GM12878 (cell line): ENCODE data around the gene ANKMY1. TPM values are rescaled to one million over a fixed set of nuclear protein-coding genes. Genes with fewer than 3 reads are reported as not detected.

Experiments
- CREM ChIP-seq: IDR thresholded peaks from 2 replicates; pipeline ENCODE4 v1.6.1; 2014; ENCODE audit warnings: antibody characterized with exemption, low read depth
- E2F4 ChIP-seq: IDR thresholded peaks from 2 replicates; pipeline ENCODE4 v1.6.1; 2012; ENCODE audit warnings: low read depth, low read length, improper control_type of control experiment
- JUND ChIP-seq: IDR thresholded peaks from 2 replicates; pipeline ENCODE4 v1.6.1; 2012; ENCODE audit warnings: low read depth, mild to moderate bottlenecking, low read length, improper control_type of control experiment, moderate library complexity
- MEF2B ChIP-seq: fragments of 450-650 bp; IDR thresholded peaks from 2 replicates; pipeline ENCODE4 v1.6.1; 2018; ENCODE audit warnings: mild to moderate bottlenecking, moderate library complexity; ENCODE audit not compliant: partially characterized antibody, poor library complexity, severe bottlenecking
- RAD21 ChIP-seq: IDR thresholded peaks from 2 replicates; pipeline ENCODE4 v1.6.1; 2011; ENCODE audit warnings: mild to moderate bottlenecking, low read depth, low read length, moderate library complexity; ENCODE audit not compliant: insufficient read depth
- SIN3A ChIP-seq: IDR thresholded peaks from 2 replicates; pipeline ENCODE4 v1.6.1; 2012; ENCODE audit warnings: low read depth, low read length, improper control_type of control experiment
- SMAD1 ChIP-seq: fragments of 450-650 bp; IDR thresholded peaks from 2 replicates; pipeline ENCODE4 v1.6.1; 2018; ENCODE audit warnings: mild to moderate bottlenecking, low read depth; ENCODE audit not compliant: partially characterized antibody
- ZSCAN29 ChIP-seq: fragments of 450-650 bp; IDR thresholded peaks from 2 replicates; pipeline ENCODE4 v1.6.1; 2017; ENCODE audit warnings: mild to moderate bottlenecking, moderate library complexity
- polyA plus RNA-seq, 11 experiments: library from polyadenylated mRNA; depleted of rRNA in 4 of 11; unstranded in 6 of 11; stranded (reverse) in 5 of 11; fragments of >200 nt; fragmentation: Nextera tagmentation in 4 of 11; fragmentation: Illumina TruSeq in 1 of 11; extraction: Ambion mirVana in 4 of 11; extraction: Trizol in 1 of 11; gene quantifications; 1 replicate in 1 of 11; 2 replicates in 10 of 11; pipeline versions ENCODE4 v1.2.1 to v1.2.3, GENCODE V29; 2011 to 2016; ENCODE audit warnings: inconsistent platforms in 2 of 11, missing spikeins in 2 of 11, low read depth in 1 of 11
- total RNA-seq, 4 experiments: library from RNA; depleted of rRNA in 3 of 4; stranded (reverse); fragments of >200 nt in 3 of 4; fragmentation: Illumina TruSeq in 1 of 4; extraction: Trizol in 1 of 4; gene quantifications; 2 replicates each; pipeline versions ENCODE4 v1.2.1 to v1.2.3, GENCODE V29; 2013 to 2021
- TF ChIP-seq, protein P1 (sequence below): fragments of 450-650 bp; IDR thresholded peaks from 2 replicates; pipeline ENCODE4 v1.6.1; 2014; ENCODE audit warnings: mild to moderate bottlenecking
- TF ChIP-seq, protein P2 (sequence below): fragments of 450-650 bp; formaldehyde crosslinking; IDR thresholded peaks from 2 replicates; pipeline ENCODE4 v1.4.0; 2020; ENCODE audit warnings: mild to moderate bottlenecking, moderate library complexity
- TF ChIP-seq, protein P3 (sequence below): fragments of 450-650 bp; IDR thresholded peaks from 2 replicates; pipeline ENCODE4 v1.6.1; 2017; ENCODE audit warnings: mild to moderate bottlenecking, moderate library complexity

The ANKMY1 gene
- total and polyA plus RNA-seq, 10 of the 15 experiments (the other 5 are each of a cell fraction or from before 2014, with no cell fraction given) = 1.1 to 15.3 (median 11.1) TPM

DNA sequence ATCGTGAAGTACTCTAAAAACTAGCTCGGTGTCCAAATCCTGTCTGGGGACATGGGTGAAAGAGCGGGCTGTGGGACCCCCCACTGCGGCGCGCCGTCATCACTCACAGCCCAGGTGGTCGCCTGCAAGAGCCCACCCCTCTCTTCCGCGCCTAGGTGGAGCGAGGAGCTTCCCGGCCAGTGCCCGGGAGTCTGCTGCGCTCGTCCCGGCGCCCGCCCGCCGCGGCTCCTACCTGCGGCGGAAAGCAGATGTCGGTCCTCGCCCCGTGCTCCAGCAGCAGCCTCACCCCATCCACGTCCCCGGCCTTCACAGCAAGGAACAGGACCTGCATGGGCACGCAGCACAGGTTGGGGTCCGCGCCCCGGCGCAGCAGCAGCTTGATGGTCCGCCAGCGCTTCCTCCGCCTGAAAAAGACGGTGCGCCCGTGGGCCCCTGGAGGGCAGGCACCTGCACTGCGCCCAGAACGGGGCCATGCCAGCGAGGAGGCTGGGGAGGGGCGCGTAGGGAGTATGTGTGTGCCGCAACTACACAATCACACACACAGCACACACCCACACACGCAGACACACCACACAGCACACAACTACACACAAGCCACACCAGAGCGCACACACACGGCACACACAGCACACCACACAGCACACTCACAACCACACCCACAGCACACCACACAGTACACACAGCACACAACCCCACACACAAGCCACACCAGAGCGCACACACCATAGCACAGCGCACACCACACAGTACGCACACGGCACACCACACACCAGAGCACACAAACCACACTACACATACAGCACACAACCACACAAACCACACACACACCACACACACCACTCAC lies 37.4 kb downstream of the ANKMY1 start (continued):
- TF ChIP-seq JUND = no peak
- TF ChIP-seq, protein P1, sequence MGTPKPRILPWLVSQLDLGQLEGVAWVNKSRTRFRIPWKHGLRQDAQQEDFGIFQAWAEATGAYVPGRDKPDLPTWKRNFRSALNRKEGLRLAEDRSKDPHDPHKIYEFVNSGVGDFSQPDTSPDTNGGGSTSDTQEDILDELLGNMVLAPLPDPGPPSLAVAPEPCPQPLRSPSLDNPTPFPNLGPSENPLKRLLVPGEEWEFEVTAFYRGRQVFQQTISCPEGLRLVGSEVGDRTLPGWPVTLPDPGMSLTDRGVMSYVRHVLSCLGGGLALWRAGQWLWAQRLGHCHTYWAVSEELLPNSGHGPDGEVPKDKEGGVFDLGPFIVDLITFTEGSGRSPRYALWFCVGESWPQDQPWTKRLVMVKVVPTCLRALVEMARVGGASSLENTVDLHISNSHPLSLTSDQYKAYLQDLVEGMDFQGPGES = no peak
- no peak for TF ChIP-seq E2F4
- no peak for TF ChIP-seq MEF2B
- TF ChIP-seq RAD21 = no peak
- TF ChIP-seq CREM = no peak
- TF ChIP-seq, protein P2, sequence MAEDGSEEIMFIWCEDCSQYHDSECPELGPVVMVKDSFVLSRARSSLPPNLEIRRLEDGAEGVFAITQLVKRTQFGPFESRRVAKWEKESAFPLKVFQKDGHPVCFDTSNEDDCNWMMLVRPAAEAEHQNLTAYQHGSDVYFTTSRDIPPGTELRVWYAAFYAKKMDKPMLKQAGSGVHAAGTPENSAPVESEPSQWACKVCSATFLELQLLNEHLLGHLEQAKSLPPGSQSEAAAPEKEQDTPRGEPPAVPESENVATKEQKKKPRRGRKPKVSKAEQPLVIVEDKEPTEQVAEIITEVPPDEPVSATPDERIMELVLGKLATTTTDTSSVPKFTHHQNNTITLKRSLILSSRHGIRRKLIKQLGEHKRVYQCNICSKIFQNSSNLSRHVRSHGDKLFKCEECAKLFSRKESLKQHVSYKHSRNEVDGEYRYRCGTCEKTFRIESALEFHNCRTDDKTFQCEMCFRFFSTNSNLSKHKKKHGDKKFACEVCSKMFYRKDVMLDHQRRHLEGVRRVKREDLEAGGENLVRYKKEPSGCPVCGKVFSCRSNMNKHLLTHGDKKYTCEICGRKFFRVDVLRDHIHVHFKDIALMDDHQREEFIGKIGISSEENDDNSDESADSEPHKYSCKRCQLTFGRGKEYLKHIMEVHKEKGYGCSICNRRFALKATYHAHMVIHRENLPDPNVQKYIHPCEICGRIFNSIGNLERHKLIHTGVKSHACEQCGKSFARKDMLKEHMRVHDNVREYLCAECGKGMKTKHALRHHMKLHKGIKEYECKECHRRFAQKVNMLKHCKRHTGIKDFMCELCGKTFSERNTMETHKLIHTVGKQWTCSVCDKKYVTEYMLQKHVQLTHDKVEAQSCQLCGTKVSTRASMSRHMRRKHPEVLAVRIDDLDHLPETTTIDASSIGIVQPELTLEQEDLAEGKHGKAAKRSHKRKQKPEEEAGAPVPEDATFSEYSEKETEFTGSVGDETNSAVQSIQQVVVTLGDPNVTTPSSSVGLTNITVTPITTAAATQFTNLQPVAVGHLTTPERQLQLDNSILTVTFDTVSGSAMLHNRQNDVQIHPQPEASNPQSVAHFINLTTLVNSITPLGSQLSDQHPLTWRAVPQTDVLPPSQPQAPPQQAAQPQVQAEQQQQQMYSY = no peak
- no peak for TF ChIP-seq ZSCAN29
- TF ChIP-seq, protein P3, sequence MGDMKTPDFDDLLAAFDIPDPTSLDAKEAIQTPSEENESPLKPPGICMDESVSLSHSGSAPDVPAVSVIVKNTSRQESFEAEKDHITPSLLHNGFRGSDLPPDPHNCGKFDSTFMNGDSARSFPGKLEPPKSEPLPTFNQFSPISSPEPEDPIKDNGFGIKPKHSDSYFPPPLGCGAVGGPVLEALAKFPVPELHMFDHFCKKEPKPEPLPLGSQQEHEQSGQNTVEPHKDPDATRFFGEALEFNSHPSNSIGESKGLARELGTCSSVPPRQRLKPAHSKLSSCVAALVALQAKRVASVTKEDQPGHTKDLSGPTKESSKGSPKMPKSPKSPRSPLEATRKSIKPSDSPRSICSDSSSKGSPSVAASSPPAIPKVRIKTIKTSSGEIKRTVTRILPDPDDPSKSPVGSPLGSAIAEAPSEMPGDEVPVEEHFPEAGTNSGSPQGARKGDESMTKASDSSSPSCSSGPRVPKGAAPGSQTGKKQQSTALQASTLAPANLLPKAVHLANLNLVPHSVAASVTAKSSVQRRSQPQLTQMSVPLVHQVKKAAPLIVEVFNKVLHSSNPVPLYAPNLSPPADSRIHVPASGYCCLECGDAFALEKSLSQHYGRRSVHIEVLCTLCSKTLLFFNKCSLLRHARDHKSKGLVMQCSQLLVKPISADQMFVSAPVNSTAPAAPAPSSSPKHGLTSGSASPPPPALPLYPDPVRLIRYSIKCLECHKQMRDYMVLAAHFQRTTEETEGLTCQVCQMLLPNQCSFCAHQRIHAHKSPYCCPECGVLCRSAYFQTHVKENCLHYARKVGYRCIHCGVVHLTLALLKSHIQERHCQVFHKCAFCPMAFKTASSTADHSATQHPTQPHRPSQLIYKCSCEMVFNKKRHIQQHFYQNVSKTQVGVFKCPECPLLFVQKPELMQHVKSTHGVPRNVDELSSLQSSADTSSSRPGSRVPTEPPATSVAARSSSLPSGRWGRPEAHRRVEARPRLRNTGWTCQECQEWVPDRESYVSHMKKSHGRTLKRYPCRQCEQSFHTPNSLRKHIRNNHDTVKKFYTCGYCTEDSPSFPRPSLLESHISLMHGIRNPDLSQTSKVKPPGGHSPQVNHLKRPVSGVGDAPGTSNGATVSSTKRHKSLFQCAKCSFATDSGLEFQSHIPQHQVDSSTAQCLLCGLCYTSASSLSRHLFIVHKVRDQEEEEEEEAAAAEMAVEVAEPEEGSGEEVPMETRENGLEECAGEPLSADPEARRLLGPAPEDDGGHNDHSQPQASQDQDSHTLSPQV = no peak
- no peak for TF ChIP-seq SIN3A
- TF ChIP-seq SMAD1 = no peak
